Neural cell (in vitro differentiated cells): ENCODE data around the gene PPM1A.

Experiments
- CTCF ChIP-seq: fragments of 450-650 bp; IDR thresholded peaks from 2 replicates; pipeline ENCODE4 v1.5.1; 2014; ENCODE audit warnings: antibody characterized with exemption, mild to moderate bottlenecking, moderate library complexity; ENCODE audit not compliant: poor library complexity, severe bottlenecking
- EP300 ChIP-seq: fragments of 450-650 bp; conservative IDR thresholded peaks from 2 replicates; pipeline ENCODE4 v1.6.1; 2014; ENCODE audit warnings: antibody characterized with exemption, mild to moderate bottlenecking, moderate library complexity; ENCODE audit not compliant: poor library complexity, severe bottlenecking
- EZH2 ChIP-seq: fragments of 200-600, 300-800 bp; shearing (Covaris generic), sonication (generic); IDR thresholded peaks from 2 replicates; pipeline ENCODE4 v1.6.1; 2014; ENCODE audit warnings: antibody characterized with exemption, low read length, borderline replicate concordance, mild to moderate bottlenecking; ENCODE audit not compliant: insufficient read depth, poor library complexity, severe bottlenecking
- POLR2AphosphoS5 ChIP-seq: IDR thresholded peaks from 2 replicates; pipeline ENCODE4 v1.6.1; 2012
- RAD21 ChIP-seq: fragments of 450-650 bp; conservative IDR thresholded peaks from 2 replicates; pipeline ENCODE4 v1.6.1; 2014; ENCODE audit warnings: antibody characterized with exemption, mild to moderate bottlenecking, moderate library complexity
- REST ChIP-seq: IDR thresholded peaks from 2 replicates; pipeline ENCODE4 v1.6.1; 2012; ENCODE audit warnings: borderline replicate concordance
- SMC3 ChIP-seq: fragments of 450-650 bp; conservative IDR thresholded peaks from 2 replicates; pipeline ENCODE4 v1.6.1; 2014; ENCODE audit warnings: antibody characterized with exemption, mild to moderate bottlenecking, moderate library complexity; ENCODE audit not compliant: poor library complexity
- TAF1 ChIP-seq: IDR thresholded peaks from 2 replicates; pipeline ENCODE4 v1.6.1; 2012; ENCODE audit warnings: low read depth

- TF ChIP-seq CTCF (no peak), REST (no peak), RAD21 (no peak), TAF1 (no peak), EZH2 (no peak), EP300 (no peak), POLR2AphosphoS5 (no peak), SMC3 (no peak)
Observed at GRCh38 chr14:60346706-60347105, 97.7 kb downstream of the PPM1A start.
